CD4-positive, alpha-beta T cell (primary cell): ENCODE measurements around the gene NUP214. TPM values are rescaled to one million over a fixed set of nuclear protein-coding genes. Genes with fewer than 3 reads are reported as not detected.

Source experiments
- ATAC-seq: fragments of 200-7000 bp; cut with Tn5 transposase; one replicate; pipeline ENCODE4 v1.10.0; 2022; ENCODE audit warnings: mild to moderate bottlenecking; ENCODE audit not compliant: poor library complexity
- CTCF ChIA-PET: fragments of 350-600 bp; sonication (Branson Sonifier 250); formaldehyde crosslinking; loops from one replicate; lab custom pipeline; 2021; ENCODE audit warnings: antibody characterized with exemption, inconsistent platforms; lab: Charles Lee
- POLR2A ChIA-PET: fragments of 350-600 bp; sonication (Branson Sonifier 250); formaldehyde crosslinking; loops from one replicate; lab custom pipeline; 2021; ENCODE audit warnings: antibody characterized with exemption, inconsistent platforms; lab: Charles Lee
- DNase-seq, 14 experiments: peaks; one replicate each; pipeline ENCODE4 v3.0.0-alpha.2; 2013 to 2020; ENCODE audit warnings: mixed read lengths in 2 of 14
- H3K27ac ChIP-seq, 2 donors: one replicate each; pipeline versions ENCODE4 v1.5.1 to v1.7.0; 2013; ENCODE audit warnings: low read length in 2 of 2, low read depth in 1 of 2, mild to moderate bottlenecking in 1 of 2
- H3K27me3 ChIP-seq, 2 experiments: 1 replicate in 1 of 2; 2 replicates in 1 of 2; pipeline versions ENCODE4 v1.6.1 to v1.7.0; 2013; ENCODE audit warnings: low read length in 2 of 2, control low read depth in 1 of 2, mild to moderate bottlenecking in 1 of 2, moderate library complexity in 1 of 2; ENCODE audit not compliant: insufficient read depth in 2 of 2, control insufficient read depth in 1 of 2
- H3K36me3 ChIP-seq: one replicate; pipeline ENCODE4 v1.6.1; 2013; ENCODE audit warnings: low read length, control low read depth; ENCODE audit not compliant: insufficient read depth
- H3K4me1 ChIP-seq: one replicate; pipeline ENCODE4 v1.6.1; 2013; ENCODE audit warnings: low read length, control low read depth; ENCODE audit not compliant: insufficient read depth
- H3K4me3 ChIP-seq: one replicate; pipeline ENCODE4 v1.5.1; 2013; ENCODE audit warnings: mild to moderate bottlenecking, low read length, moderate library complexity
- H3K9me3 ChIP-seq, 2 experiments: 1 replicate in 1 of 2; 2 replicates in 1 of 2; pipeline versions ENCODE4 v1.6.1 to v1.7.0; 2013; ENCODE audit warnings: low read length in 2 of 2, mild to moderate bottlenecking in 2 of 2, control low read depth in 1 of 2, moderate library complexity in 1 of 2; ENCODE audit not compliant: control insufficient read depth in 1 of 2, insufficient read depth in 1 of 2
- H3K27ac Mint-ChIP-seq: one replicate; pipeline ENCODE4 v1.8.0; 2020; ENCODE audit warnings: mixed read lengths
- H3K27me3 Mint-ChIP-seq: one replicate; pipeline ENCODE4 v1.8.0; 2021; ENCODE audit warnings: mixed read lengths
- H3K36me3 Mint-ChIP-seq: one replicate; pipeline ENCODE4 v1.8.0; 2021; ENCODE audit warnings: low read depth, mixed read lengths
- H3K4me1 Mint-ChIP-seq: one replicate; pipeline ENCODE4 v1.8.0; 2021; ENCODE audit warnings: low read depth, mixed read lengths
- H3K4me3 Mint-ChIP-seq: one replicate; pipeline ENCODE4 v1.8.0; 2020; ENCODE audit warnings: mild to moderate bottlenecking, mixed read lengths
- H3K9me3 Mint-ChIP-seq: one replicate; pipeline ENCODE4 v1.8.0; 2020; ENCODE audit warnings: mixed read lengths
- intact Hi-C, 2 experiments: fragments of 100-400 bp; cut with DNase I in 1 of 2; cut with micrococcal nuclease in 1 of 2; formaldehyde crosslinking; loops; one replicate each; pipeline versions ENCODE4 v1.15.1 to v1.9.0; 2023 to 2025; cut with DNase I, micrococcal nuclease
- total RNA-seq, 174 experiments: library from RNA in 2 of 174; stranded (reverse) in 2 of 174; gene quantifications; one replicate each; pipeline ENCODE4 v1.2.3 and lab custom pipeline; 2021 to 2026
- TF ChIP-seq, protein P1 (sequence below): fragments of 200-600 bp; IDR thresholded peaks from one replicate; pipeline ENCODE4 v1.8.0; 2022; ENCODE audit warnings: antibody characterized with exemption, mild to moderate bottlenecking

Gene NUP214
- total RNA-seq, 2 experiments from 2014 or later = 105 to 107 TPM

DNA sequence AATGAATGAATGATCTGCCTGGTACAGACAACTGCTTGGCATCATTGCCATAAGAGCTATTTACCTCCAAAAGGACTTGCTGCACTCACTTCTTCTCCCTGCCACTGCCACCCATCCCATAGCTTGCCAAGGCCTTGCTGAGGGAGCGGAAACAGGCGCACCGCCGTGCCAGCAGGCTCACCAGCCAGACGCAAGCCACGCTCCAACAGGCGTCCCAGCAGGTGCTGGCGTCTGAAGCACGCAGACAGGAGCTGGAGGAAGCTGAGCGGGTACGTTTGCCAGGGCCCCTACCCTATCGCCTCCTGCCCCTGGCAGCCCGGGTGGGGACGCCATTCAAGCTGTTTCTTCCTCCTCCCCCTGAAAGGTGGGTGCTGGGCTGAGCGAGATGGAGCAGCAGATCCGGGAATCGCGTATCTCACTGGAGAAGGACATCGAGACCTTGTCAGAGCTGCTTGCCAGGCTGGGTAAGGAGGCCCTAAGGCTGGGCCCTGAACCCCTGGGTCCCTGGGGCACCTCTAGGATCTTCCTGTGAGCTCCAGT is 38.0 kb upstream of the NUP214 start:
- Histone ChIP-seq H3K27ac (no peak overlapping the region), H3K9me3 (no peaks in the 10 kb centered on the region), H3K4me1 (no peaks in the 10 kb centered on the region), H3K27me3 (no peaks in the 10 kb centered on the region), H3K36me3 (no peaks in the 10 kb centered on the region), H3K4me3 (no peak overlapping the region)
- Mint-ChIP-seq H3K4me3 (no peak overlapping the region), H3K9me3 (no peaks in the 10 kb centered on the region), H3K27ac (no peak overlapping the region), H3K4me1 (no peaks in the 10 kb centered on the region), H3K36me3 (no peaks in the 10 kb centered on the region), H3K27me3 (peaks cover 5% of the 10 kb centered on the region)
- no peak for ATAC-seq
- TF ChIP-seq, protein P1, sequence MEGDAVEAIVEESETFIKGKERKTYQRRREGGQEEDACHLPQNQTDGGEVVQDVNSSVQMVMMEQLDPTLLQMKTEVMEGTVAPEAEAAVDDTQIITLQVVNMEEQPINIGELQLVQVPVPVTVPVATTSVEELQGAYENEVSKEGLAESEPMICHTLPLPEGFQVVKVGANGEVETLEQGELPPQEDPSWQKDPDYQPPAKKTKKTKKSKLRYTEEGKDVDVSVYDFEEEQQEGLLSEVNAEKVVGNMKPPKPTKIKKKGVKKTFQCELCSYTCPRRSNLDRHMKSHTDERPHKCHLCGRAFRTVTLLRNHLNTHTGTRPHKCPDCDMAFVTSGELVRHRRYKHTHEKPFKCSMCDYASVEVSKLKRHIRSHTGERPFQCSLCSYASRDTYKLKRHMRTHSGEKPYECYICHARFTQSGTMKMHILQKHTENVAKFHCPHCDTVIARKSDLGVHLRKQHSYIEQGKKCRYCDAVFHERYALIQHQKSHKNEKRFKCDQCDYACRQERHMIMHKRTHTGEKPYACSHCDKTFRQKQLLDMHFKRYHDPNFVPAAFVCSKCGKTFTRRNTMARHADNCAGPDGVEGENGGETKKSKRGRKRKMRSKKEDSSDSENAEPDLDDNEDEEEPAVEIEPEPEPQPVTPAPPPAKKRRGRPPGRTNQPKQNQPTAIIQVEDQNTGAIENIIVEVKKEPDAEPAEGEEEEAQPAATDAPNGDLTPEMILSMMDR = no peak
- ChIA-PET POLR2A (no interaction called here), CTCF (no interaction called here)
- intact Hi-C loops = no loop called here
- no peak for DNase-seq

DNA sequence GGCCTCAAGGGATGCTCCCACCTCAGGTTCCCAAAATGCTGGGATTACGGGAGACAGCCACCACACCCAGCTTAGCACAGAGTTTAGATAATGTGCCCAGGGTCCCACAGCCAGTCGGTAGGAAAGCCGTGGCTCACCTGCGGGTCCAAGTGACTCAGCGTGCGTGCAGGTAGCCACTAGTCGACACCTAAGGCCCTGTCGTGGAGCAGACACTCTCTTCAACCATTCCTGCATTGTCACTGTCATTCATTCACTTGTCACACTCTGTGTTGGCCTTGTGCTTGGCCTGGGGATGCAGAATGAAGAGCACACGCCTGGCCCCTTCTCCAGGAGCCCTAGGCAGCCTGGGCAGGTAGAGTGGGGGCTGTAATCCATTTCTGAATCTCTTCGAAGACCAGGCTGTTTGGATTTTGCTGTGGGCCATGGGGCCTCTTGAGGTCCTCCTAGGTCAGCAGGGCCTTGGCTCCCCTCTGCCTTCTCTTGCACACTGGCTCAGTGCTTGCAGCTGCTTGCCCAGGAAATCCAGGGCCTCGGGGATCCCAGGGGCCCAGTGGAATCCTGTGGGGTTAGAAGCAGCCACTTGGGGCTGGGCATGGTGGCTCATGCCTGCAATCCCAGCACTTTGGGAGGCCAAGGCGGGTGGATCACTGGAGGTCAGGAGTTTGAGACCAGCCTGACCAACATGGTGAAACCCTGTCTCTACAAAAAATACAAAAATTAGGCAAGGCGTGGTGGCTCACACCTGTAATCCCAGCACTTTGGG is 35.2 kb upstream of the NUP214 start:
- Histone ChIP-seq H3K36me3 (no peaks in the 10 kb centered on the region), H3K27ac (no peak overlapping the region), H3K4me3 (no peak overlapping the region), H3K9me3 (peaks cover 0 to 6% of the 10 kb centered on the region in 2 experiments), H3K4me1 (no peaks in the 10 kb centered on the region), H3K27me3 (peaks cover 9 to 12% of the 10 kb centered on the region in 2 experiments)
- no peak for DNase-seq
- Mint-ChIP-seq H3K4me1 (no peaks in the 10 kb centered on the region), H3K36me3 (no peaks in the 10 kb centered on the region), H3K27me3 (peaks cover 16% of the 10 kb centered on the region), H3K27ac (no peak overlapping the region), H3K4me3 (no peak overlapping the region), H3K9me3 (no peaks in the 10 kb centered on the region)
- TF ChIP-seq, protein P1 = no peak
- intact Hi-C loops = no loop called here
- no peak for ATAC-seq
- ChIA-PET POLR2A (no interaction called here), CTCF (no interaction called here)

DNA sequence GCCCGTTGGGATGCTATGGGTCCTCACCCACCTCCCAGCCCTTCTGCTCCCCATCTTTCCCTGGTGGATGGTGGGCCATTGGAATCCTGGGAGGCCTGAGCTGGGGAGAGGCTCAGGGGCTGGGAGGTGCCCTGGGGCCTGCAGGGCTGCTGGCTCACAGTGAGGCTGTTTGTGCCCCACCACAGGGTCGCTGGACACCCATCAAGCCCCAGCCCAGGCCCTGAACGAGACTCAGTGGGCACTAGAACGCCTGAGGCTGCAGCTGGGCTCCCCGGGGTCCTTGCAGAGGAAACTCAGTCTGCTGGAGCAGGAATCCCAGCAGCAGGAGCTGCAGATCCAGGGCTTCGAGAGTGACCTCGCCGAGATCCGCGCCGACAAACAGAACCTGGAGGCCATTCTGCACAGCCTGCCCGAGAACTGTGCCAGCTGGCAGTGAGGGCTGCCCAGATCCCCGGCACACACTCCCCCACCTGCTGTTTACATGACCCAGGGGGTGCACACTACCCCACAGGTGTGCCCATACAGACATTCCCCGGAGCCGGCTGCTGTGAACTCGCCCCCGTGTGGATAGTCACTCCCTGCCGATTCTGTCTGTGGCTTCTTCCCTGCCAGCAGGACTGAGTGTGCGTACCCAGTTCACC is 33.9 kb upstream of the NUP214 start:
- Mint-ChIP-seq H3K4me1 (peaks cover 4% of the 10 kb centered on the region), H3K9me3 (no peaks in the 10 kb centered on the region), H3K27me3 (peaks cover 25% of the 10 kb centered on the region), H3K27ac (no peak overlapping the region), H3K36me3 (no peaks in the 10 kb centered on the region), H3K4me3 (no peak overlapping the region)
- Histone ChIP-seq H3K4me3 (no peak overlapping the region), H3K36me3 (no peaks in the 10 kb centered on the region), H3K27ac (no peak overlapping the region), H3K9me3 (peaks cover 0 to 12% of the 10 kb centered on the region in 2 experiments), H3K4me1 (peaks cover 6% of the 10 kb centered on the region), H3K27me3 (peaks cover 12 to 20% of the 10 kb centered on the region in 2 experiments)
- POLR2A ChIA-PET = no interaction called here
- intact Hi-C loops = no loop called here
- ATAC-seq (no peak), DNase-seq (no peak)
- CTCF ChIA-PET = no interaction called here
- TF ChIP-seq, protein P1 = no peak
